Myocyte (in vitro differentiated cells): ENCODE results near the gene FMNL1. TPM values are rescaled to one million over a fixed set of nuclear protein-coding genes. Genes with fewer than 3 reads are reported as not detected.

Experiments used
- DNase-seq: peaks from one replicate; pipeline ENCODE4 v3.0.0-alpha.2; 2012; ENCODE audit warnings: low read depth
- total RNA-seq: library from RNA; depleted of rRNA; stranded (reverse); fragments of >200 nt; gene quantifications from 2 replicates; pipeline ENCODE4 v1.2.3, GENCODE V29; 2014

The FMNL1 gene
- total RNA-seq, 1 donor from 2014 or later = 56.3 TPM

DNA sequence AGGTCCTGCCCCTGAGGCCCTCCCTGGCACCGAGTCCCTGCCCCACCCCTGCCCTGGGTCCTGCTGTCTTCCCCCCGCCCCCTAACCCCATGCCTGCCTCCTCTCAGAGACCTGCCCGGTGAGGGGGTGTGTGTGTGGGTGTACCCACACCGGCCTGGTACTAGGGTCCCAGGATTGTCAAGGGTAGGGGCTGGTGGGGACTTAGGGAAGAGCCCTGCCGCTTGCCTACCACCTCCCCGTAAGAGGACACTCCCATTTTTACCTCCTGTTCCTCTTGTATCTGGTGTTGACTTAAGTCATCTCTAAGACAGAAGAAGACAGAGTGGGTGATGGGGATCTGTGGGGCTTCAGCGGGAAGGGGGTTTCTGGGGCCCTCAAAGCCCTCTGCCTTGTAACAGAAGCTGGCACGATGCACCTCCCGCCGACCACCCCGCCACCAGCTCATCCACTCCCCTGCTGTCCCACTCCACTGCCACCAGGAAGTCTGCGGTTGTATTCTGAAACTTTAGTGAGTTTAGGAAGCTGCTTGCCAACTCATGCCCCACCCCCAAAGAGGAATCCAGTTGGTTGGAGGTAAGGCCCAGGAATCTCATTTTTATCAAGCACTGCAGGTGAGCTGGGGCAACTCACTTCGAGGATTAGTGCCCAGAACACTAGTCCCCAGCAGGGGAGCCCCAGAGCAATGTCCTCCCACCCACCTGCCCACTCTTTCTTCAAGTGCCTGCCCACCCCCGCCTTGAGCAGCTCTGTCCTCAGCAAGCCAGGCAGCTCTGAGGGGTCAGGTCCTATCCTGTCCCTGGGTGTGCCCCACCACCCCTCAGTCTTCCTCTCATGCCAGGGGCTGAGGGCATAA, 34.7 kb downstream of the FMNL1 start:
- no peak for DNase-seq

DNA sequence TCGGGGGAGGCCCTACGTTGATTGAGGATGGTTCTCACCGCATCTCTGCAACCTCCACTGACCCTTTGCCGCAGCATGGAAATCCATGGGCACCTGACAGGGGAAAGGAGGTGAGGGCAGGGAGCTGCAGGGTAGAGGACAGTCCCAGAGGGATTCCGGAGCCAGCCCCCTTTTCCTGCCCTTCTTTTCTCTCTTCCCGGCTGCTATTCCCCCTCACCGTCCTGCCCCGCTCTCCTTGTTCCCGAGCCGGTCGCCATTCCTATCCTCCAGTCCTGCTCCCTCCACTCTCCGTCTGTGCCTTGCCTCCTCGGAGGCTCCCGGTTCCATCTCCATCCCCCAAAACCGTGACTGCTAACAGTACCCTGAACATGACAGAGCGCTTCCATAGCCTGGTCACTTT, 35.4 kb downstream of the FMNL1 start:
- no peak for DNase-seq

DNA sequence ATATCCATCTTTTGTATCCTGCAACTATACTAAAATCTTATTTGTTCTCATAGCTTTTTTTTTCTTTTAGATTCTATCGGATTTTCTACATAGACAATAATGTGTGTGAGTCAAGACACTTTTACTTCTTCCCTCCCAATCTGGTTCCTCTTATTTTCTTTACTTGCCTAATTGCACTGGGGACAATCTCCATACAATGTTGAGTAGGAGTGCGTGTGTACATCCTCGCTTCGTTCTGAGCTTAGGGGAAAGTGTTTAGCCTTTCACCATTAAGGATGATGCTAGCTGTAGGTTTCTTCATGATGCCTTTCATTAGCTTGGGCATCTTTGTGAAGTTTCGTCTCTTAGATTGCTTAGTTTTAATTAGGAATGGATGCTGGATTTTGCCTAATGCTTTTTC, 37.3 kb downstream of the FMNL1 start:
- DNase-seq = no peak

DNA sequence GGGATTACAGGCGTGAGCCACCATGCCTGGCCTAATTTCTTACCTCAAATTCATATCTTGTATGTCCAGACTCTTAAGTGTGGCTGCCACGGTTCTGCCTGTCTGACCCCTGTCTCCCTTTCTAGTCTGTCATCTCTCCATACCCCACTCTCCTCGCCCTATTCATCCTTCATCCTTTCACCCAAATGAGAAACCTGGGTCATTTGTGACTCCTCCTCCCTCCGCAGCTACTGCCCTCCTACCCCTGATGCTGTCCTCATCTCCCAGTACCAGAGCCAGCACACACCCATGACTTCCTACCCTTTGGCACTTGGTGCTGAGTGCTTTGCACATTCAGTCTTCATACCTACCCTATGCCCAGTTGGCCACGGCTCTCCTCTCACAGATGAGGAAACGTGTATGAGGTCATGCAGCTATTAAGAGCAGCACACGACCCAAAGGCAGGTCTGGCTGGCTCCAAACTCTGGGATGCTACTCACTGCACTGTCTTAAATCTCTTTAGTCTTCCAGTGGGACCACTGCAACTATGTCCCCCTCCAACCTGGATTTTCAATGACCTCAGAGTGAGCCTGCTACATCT, 38.6 kb downstream of the FMNL1 start:
- peak; percentile 76 for DNase-seq

DNA sequence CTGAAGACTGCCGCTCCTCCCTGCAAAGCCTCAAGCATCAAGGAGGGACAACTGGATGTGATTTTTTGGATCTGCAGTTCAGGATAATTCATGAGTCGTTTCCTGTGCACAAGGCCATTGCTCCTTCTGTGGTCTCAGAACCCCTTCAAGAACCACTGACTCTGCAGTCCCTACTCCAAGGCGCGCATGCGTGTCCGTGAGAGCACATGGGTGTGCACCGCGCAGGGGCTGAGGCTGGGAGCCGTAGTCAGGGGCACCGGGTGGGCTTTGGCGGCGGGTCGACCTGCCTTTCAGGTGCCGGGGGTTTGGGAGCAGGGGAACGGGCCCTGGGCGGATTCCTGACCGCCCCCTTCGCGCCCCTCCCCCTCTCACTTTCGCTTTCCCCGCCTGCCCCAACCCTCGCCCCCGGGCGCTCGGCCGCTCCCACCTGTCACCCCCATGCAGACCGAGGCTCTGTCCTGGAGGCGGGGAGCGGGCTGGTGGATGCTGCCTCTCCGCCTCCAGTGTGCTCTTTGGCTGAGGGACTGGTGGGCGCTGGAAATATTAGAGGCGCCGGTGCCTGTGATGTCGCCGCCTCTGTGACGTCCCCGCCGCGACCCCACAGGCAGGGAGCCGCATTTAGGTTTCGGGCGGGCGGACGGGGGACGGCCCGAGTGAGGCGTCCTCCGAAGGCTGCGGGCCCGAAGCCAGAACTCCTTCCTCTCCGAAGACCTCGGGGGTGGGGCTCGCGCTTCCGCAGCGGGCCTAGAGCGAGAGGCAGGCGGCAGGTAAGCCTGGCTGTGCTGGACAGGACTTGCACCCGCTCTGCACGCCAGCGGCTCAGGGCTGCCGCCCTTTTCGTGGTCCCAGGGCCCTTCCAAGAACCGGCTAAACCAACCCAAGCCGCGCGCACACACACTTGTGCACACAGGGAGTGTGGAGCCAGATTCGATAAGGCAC, 40.2 kb downstream of the FMNL1 start, which contains the start of gene SPATA32:
SPATA32 (minus strand) TSS at position 518 of the 939 bp plus-strand sequence; CDS start at position 440, 78 bp downstream.
- no peak for DNase-seq

DNA sequence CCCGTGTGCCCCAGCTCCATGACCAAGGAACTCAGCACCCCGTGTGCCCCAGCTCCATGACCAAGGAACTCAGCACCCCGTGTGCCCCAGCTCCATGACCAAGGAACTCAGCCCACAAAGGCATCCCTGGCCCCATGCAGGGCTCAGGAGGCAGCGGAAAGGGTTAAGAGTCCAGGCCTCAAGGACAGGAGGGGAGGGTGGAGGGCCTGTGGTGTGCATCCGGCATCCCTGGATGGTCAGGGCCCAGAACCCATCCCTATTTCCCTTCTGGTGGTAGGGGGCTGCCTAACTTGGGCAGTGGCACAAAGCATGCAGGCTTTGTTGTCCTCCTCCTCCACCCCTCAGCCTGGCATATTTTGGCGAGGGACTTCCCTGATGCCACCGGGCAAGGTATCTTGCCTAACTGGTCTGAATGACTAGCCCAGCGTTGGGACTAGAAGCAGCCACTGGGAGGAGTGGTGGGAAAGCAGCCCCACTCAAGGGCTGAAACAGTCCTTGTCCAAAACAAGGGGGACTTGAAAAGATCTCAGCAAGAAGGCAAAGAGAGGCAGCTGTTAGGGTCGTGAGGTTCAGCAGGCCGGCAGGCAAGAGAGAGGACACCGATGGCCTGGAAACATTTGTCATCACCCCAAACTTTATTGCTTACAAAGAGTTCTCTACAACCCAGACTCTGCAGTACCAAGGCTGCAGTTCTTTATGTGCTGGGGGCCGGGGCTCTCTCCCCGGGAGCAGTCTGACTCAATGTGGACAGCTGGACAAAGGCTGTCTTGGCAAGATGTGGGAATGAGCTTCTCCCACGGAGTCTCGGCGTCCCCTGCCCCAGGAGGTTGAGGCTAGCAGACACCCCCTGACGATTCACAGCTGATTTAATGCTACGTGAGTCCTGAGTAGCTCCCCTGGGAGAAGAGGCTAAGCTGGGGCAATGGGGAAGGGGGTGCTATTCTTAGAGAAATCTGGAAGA, 41.1 kb downstream of the FMNL1 start:
- peak; percentile 87 for DNase-seq

DNA sequence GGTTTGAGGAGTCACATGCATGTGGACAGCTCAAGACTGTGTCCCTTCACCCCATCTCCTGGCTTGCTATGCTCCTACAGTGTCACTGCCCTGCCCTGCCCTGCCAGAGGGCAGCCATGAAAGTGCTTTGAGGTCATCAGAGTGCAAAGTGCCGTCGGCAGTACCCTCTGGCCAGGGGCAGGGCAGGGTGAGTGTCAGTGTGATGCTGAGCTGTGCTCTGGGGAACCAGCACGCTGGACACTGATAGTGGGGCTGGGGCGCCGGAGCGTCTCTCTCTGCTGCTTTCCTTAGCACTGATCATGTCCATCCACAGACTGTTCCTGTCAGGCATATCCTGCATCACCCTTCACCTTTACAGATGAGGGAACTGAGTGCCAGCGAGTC, 41.8 kb downstream of the FMNL1 start:
- no peak for DNase-seq

DNA sequence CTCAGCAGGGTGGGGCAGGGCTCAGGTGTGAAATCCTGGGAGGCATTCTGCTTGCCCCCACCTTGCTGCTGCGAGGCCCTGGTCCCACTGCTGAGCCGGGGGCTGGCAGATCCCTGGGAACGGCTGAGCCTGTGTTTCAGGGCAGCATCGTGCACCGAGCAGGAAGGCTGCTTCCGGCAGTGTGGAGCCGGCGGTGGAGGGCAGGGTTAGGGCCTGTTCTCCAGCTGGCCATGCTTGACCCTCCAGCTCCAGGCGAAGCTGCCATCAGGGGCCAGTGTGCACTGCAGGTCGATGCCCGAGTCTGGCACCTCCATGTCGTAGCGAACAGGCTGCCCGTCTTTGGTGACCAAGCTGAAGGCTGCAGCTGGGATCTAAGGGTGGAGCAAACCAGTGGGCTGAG, 42.7 kb downstream of the FMNL1 start:
- DNase-seq = no peak

DNA sequence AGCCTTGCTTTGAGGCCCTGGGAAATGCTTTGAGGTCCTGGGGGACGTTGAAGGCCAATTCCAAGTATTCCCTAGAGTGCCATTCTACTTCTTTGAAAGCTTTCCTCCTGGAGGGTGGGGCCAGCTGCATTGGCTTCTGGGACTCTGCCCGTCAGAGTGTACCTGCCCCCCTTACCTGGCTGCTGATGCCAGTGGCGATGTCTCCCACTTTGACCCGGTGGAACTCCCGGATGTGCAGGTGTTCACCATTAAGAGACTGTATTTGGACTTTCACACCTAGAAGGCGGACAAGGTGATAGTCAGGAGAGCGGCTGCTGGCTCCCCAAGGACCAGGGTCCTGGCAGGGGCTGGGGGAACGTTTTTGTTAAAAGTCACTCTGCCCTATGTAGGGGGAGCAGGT, 43.3 kb downstream of the FMNL1 start:
- DNase-seq = no peak

DNA sequence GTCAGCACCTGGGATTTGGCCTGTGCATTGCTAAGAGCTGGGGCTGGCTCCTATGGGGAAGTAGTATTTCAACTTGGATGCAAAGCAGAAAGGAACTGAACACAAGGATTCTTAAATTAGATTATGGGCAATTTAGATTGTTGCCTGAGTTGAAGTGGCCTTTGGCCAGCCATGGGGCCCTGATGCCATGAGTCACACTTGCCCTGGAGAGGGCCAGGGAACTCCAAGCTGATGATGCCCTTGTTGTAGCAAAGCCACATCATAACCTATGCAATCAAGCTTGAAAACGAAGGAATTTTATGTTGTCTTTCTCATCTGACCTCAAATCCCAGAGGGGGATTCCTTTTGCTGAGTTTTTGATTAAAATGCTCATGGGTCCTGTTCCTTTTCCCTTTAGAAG, 44.1 kb downstream of the FMNL1 start:
- peak; percentile 77 for DNase-seq

DNA sequence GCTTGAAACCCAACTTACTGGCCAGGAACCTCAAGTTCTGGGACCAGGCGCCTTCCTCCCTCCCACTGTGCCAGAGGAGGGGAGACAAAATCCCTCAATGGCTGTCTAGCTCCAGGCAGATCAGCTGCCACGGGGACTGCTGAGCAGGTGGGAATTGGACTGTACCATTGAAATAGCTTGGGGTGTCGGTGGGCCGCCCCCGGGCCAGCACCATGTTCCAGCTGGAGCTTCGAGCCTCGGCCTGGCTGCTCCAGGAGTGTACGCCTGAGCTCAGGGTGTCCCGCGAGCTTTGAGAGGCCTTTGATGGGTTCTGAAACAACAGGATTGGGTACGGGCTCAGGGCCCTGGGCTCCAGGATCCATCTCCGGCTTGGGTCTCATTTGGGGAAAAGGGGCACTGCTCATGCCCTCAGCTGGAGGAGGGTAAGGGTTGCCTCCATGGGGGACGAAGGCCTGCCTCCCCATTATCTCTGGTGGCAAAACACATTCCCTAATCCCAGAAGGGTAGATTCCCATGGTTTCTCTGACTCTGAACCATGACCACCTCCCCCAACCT, 44.8 kb downstream of the FMNL1 start:
- peak; percentile 52 for DNase-seq

DNA sequence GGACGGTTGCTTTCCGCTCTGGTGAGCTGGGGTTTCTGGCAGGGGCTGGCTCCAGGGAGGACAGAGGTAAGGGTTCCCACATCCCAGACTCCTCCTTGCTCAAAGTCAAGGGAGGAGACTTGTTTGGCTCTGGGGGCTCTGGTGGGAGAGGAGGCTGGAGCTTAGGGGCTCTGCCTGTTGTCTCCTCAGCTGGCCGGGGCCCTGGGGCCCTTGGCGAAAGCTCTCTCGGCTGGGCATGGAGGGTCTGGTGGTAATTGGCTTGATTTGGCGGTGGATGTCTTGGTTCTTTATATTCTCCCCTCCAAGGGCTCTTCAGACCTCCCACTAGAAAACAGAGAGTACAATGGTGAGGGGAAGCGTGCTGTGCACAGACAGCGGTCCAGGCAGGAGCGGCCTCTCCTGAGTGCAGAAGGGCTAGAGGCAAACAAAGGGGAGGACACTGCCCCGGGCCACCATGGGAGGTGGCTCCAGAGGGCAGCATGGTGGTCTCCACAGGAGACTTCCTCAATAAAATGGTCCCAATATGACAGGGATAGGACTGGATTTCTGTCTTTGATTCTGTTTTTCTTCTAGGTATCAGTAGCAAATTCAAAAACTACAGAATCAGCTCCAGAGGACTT, 45.9 kb downstream of the FMNL1 start:
- no peak for DNase-seq

DNA sequence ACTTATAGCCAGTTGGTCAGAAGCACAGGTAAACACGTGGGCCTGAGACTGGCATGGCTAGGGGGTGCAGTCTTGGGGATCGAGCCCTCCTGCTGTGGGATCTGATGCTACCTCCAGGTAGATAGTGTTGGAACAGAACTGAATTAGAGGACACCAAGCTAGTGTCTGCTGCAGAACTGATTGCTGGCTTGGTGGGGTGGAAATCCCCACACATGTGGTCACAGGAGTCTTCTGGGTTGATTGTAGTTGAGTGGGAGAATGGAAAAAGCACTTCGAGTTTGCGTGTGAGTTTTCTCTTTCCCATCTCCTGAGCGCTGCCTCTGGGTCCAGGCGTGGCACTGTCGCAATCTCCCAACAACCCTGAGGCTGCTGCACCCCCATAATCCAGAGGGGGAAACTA, 48.2 kb downstream of the FMNL1 start:
- DNase-seq = no peak

DNA sequence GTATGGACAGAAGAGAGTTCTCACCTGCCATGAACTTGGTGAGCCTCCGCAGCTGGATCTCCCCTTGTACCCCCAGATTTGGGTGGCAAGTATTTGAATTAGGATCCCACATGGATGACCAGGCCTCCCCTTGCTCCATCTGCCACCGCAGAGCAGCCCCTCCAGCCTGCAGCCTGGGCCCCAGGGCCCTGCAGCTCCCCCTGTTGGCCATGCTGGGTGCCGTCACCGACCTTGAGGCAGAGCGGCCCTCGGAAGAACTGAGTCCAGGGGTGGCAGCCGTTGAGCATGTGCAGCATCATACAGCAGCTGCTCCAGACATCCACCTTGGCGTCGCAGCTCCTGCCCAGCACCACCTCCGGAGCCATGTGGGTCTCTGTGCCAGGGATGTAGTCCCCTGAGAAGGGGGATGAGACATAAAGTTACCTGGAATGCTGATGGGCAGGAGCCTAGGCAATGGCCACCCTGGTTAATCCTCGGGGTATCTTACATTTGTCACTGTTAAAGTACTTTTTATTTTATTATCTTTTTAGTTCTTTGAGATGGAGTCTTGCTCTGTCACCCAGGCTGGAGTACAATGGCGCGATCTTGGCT, 49.2 kb downstream of the FMNL1 start:
- peak; percentile 13 for DNase-seq

DNA sequence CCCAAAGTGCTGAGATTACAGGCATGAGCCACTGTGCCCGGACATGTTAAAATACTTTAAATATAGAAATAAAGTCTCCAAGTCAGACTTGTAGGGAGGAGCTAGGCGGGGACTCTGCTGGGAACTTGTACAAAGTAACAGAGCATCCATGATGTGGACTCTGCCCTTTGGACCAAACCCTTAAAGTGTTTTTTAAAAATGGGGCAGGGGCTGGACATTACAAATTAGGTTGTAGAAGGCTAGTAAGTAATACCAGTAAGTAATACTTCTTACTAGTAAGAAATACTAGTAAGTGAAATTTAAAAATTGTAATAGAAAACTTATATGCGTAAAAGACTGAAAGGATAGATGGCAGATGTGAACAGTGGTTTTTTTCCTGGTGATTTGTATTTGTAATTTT, 49.9 kb downstream of the FMNL1 start:
- no peak for DNase-seq

DNA sequence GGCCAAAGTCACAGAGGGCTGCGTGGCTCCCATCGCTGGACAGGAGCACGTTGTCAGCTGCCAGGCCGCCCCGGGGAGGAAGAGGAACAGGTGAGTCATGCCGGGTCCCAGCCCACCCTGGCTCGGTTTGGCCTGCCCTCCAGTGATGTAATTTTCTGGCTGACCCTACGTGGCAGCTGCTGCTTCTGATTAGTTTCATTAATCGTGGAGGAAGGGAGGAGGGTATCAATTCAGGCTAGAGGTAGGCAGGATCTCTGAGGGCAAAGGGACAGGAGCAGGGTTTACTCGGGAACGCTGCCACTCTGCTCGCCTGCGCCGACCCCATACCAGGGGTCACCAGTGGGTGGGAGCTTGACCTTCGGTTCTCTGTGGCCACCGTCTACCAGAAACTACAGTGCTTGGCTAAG, 51.9 kb downstream of the FMNL1 start:
- peak; percentile 75 for DNase-seq

DNA sequence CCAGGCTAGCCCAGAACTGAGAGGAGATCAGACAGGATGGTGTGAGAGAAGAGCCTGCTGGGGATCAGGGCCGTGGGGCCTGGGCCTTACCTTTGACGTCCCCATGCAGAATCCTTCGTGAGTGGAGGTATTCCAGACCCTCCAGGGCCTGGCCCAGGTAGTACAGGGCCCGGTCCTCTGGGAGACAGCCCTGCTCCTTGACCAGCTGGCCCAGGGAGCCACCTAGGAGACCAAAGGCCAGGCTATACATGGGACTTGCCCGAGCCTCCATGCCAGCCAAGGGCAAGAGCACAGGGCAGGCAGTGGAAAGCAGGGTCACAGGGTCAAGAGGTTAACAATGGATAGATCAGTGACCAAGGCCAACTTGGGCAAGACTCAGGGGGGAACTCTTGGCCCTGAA, 52.3 kb downstream of the FMNL1 start:
- no peak for DNase-seq

DNA sequence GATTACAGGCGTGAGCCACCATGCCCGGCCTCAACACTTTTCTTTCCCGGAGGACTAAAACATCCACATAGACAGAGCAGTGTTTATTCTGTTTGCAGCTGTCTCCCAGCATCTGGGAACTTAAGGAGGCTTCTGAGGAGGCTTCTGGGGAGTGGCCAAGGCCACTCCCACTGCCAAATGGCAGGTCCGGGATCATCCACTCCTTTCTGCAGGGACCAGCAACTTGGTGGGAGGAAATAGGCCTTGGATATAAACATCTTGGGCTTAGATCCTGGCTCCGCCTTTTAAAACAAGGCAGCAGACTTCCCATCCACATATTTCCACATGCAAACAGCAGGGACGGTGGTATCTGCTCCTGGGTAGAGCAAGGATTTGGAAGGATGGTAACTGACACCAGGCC, 54.3 kb downstream of the FMNL1 start:
- DNase-seq = peak; percentile 95

DNA sequence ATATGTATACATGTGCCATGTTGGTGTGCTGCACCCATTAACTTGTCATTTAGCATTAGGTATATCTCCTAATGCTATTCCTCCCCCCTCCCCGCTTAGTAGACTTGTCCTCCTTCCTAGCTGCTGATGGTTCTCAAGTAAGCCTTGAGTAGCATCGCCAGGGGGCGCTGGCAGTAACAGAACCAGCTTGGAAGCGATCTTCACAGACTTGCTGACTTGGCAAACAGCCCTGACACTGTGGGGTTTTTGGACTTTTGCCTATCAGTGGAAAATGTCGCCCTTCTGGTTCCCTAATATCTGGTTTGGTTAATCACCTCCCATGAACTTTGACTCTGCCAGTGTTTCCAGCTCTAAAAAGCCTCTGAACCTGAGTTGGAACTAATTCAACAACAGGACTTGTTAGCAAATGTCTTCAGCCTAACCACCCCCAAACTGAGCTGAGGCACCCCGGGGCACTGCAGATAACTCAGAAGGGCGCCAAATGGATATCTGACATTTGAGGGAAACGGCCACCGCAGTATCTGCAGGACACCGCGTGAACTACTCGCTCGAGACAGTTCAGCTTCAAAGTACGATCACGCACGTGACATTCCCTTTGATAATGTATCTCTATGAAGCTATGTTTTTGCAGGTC, 55.6 kb downstream of the FMNL1 start:
- peak; percentile 95 for DNase-seq
